Skeletal muscle satellite cell (primary cell): ENCODE measurements around the gene EDA2R. TPM values are rescaled to one million over a fixed set of nuclear protein-coding genes. Genes with fewer than 3 reads are reported as not detected.

Experiments
- small RNA-seq: library from RNA; depleted of rRNA; stranded (forward); fragments of <200 nt; gene quantifications from one replicate; pipeline ENCODE3, GENCODE V24; 2012

EDA2R gene

Small RNA genes lying within 50 kb of the gene (small RNA-seq; reads per million reads assigned to genes)
- gene RNU6-394P, result not detected
